LNCAP (cell line): ENCODE measurements around the gene ADCY10.

Experiments
- TF ChIP-seq, protein P1 (sequence below): fragments of 450-650 bp; IDR thresholded peaks from 2 replicates; pipeline ENCODE4 v1.5.1; 2017; ENCODE audit warnings: mild to moderate bottlenecking

ADCY10 gene

DNA sequence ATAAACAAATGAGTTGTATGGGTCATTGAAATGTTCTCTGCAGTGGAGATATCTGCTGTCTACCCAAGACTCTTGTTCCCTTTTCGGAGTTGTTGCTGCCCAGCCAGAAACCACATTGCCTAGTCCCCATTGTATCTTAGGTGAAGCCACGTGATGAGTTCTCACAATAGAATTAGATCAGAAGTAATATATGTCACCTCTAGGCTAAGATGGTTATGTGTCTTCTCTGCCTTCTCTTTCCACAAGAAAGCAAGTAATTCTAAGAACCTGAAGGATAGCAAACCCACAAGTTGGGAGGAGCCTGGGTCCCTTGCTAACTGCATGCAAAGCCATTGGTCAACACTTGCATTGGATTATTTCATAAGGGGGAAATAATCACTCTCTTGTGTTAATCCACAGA lies 76.6 kb downstream of the ADCY10 start:
- TF ChIP-seq, protein P1, sequence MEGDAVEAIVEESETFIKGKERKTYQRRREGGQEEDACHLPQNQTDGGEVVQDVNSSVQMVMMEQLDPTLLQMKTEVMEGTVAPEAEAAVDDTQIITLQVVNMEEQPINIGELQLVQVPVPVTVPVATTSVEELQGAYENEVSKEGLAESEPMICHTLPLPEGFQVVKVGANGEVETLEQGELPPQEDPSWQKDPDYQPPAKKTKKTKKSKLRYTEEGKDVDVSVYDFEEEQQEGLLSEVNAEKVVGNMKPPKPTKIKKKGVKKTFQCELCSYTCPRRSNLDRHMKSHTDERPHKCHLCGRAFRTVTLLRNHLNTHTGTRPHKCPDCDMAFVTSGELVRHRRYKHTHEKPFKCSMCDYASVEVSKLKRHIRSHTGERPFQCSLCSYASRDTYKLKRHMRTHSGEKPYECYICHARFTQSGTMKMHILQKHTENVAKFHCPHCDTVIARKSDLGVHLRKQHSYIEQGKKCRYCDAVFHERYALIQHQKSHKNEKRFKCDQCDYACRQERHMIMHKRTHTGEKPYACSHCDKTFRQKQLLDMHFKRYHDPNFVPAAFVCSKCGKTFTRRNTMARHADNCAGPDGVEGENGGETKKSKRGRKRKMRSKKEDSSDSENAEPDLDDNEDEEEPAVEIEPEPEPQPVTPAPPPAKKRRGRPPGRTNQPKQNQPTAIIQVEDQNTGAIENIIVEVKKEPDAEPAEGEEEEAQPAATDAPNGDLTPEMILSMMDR, result no peak

DNA sequence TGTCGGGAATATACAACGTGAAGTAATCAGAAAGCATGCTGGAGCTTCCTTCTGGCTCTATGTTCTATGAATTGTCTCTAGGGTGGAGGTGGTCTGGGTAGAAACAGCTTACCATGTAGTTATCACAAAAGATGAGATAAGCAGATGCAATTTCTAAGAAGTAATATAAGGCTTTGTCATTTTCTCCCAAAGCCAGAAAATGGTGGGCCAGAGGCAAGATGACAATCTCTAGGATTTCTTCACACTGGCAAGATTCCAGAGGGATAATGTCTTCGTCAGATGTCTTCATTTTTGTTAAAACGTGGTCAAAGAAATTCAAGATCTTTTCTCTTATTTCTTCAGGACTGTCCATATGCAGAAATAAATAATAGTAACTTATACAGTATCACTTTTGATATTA lies 77.7 kb downstream of the ADCY10 start:
- TF ChIP-seq, protein P1, result no peak

DNA sequence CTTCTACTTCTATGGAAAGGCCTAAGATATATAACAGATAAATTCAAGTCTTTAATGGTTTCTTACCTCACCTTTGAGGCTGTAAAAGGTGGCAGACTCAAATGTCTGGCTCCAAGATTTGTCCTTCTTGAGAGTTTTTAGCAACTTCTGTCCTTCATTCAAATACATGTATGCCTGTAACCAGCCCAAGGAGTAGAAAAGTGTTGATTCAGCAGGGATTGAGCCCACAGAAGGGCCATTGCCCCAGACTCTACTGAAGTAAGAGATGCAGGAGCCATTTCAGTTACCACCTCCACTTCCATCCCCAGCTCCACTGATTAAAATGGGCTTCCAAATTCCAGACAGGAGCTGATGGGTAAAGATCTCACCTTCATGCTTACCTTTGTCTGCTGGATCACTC lies 80.0 kb downstream of the ADCY10 start:
- TF ChIP-seq, protein P1, result no peak

DNA sequence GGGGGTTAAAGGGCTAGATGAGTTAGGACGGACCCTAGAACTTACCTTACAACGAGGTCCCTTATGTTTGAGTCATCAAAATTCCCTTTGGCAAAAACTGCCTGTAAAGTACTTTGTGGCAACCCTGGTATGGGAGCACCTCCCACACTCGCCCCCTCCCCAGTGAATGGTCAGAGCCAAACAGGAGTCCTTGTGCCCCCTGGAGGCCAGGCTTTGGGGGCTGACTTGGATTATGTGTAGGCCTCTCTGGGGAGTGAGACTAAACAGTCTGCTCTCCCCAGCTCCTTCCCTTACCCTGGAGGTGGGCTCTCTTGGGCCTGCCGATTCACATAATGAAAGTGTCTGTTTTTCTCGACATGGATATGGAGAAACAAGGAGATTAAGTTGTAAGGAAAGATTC lies 81.2 kb downstream of the ADCY10 start:
- TF ChIP-seq, protein P1, result no peak

DNA sequence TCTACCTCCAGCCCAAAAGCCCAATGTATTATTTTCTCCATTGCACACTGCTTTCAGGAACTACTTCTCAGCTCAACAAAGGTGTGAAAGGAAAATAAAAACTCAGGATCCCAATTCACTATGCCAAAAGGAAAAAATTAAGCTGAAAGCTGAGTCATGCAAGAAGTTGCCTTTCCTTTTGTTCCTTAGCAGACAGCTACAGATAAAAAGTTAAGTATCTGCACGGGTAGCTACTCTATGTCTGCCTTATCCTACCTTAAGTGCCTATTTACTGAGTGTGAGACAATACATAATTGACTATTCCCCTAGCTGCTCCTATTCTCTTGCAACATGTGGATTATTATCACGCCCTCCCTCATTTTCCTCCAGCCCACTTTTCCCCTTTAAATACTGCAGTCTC lies 84.1 kb downstream of the ADCY10 start:
- TF ChIP-seq, protein P1, result no peak

DNA sequence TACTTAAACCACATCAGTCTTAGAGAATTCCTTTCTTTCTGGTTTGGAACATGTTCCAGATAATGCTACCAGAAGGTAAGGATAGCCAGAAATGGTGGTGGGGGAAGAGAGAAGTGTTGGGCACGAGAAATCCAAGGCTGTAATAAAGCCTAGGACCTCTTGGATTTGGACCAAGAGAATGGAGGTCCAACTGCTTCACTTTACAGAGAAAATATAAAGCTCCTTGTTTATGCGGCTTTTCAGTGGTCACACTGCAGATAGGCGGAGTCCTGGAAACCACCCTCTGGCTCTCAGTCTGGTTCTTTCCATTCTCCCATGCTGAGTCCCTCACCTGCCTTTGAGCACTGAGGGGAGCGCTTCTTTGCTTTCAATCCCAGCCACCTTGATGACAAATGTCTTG lies 87.8 kb downstream of the ADCY10 start:
- TF ChIP-seq, protein P1, result no peak

DNA sequence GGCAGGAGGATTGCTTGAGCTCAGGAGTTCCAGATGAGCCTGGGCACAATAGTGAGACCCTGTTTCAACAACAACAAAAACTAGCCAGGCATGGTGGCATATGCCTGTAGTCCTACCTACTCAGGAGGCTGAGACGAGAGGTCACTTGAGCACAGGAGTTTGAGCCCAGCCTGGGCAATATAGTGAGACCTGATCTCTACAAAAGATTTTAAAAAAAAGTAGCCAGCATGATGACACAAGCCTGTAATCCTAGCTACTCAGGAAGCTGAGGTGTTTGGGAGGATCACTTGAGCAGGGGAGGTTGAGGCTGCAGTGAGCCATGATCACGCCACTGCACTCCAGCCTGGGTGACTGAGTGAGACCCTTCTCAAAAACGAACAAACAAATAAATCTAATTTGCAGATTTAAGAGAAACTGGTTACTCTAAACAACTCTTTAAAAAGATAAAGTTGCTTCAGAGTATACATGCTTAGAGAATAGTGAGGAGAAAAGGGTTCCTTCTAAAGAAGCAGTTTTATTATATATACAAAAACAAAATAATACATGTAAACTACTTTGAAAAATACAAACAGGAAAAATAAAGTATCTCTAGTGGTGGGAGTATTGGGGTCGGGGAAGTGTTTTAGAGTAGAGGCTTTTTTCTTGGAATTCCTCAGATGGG lies 88.4 kb downstream of the ADCY10 start:
- TF ChIP-seq, protein P1, result no peak

DNA sequence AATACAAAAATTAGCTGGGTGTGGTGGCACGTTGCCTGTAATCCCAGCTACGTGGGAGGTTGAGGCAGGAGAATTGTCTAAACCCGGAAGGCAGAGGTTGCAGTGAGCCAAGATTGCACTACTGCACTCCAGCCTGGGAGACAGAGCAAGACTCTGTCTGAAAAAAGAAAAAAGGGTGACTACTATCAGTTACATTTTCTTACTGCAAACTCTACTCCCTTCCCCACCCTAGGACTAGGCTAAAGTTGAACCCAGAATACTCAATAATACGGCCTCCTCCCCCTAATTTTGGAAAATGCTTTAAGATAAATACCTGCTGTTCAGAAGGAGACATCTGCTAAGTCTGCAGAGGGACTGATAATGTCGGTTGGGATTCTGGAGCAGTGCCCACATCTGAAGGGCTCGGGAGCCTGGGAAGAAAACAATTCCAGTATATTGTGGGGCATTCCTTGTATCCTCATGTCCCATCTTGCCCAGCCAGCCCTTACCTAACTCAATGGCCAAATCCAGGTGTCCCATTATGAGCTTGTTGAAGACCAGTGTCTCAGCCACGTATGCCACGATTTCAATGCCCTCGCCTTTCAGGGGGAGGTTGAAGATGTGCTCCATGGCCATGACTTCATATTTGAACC lies 89.7 kb downstream of the ADCY10 start:
- TF ChIP-seq, protein P1, result no peak
